RCC 7860 (cell line): ENCODE measurements around the gene EPN1.

Source experiments
- DNase-seq: peaks from one replicate; pipeline ENCODE4 v3.0.0-alpha.2; 2015; ENCODE audit warnings: low spot score
- FAIRE-seq: peaks from 2 replicates; lab custom pipeline; 2012; peaks lifted over from hg19 to GRCh38; lab: Jason Lieb, UNC

The EPN1 gene

GRCh38 chr19:55659822-55660221 is 15.2 kb upstream of the EPN1 start:
- DNase-seq = no peak
- no peak for FAIRE-seq

GRCh38 chr19:55660404-55660803 is 14.6 kb upstream of the EPN1 start:
- FAIRE-seq (no peak), DNase-seq (no peak)

DNA sequence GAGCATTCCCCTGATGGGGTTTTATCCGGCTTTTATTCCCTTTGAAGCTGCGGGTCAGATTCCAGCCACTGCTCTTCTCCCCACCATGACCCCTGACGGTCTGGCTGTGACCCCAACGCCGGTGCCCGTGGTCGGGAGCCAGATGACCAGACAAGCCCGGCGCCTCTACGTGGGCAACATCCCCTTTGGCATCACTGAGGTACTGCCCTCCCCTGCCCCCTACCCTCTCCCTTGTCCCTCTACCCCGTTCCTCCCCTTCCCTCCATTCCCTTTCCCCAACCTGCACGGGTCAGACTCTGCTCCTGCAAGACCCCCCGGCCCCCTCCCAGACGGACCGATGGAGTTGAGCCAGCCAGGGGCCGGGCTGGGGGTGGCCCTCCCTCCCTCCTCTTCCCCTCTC is 14.0 kb upstream of the EPN1 start:
- FAIRE-seq (no peak), DNase-seq (no peak)

DNA sequence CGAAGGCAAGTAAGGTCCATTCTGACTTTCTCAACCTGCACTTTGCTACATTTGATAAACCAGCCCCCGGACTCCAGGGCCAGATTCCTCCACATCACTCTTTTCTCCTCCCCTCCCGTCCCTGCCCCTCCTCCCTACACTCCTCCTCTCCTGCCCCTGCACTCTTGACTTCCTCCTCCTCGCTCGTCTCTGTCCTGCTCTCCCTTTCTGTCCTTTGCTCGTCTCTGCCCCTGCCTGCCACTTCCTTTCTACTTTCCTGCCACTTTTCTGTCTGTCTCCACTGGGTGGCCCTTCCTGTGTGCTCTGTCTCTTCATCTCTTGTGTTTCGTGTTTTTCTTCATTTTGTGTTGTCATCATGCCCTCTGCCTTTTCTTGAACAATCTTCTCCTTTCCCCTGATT is 13.2 kb upstream of the EPN1 start:
- DNase-seq = no peak
- FAIRE-seq = no peak

DNA sequence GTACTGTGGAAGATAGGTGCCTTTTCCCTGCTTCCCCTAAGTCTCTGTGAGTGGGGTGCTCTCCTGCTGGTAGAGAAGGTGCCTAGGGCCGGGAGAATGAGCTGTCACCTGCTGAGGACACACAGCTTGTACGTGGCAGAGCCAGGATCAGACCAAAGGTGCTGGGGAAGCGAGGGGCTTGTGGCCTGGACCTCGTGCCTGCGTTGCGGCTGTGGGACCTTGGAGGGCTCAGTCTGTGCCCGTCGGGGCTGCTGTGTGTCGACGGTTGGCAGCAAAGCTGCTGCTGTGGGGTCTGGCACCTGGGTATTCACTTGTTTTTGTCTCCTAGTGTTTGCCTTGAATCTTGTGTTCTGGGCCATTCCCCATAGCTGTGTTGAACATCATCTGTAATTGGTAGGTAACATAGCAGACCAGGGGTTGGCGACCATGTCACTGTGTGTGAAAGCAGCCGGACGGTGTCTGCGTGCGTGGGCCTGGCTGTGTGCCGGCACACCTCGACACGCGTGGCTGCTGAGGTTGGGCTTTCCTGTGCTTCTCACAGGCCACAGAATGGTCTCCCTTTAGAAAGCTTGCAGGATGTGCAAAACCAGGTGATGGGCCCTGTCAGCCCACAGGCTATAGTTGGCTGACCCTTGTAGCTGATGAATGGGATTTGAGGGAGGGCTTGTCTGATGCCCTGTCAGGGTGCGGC is 11.0 kb upstream of the EPN1 start:
- DNase-seq (no peak), FAIRE-seq (no peak)

GRCh38 chr19:55666343-55667005 is 8.6 kb upstream of the EPN1 start:
- DNase-seq = no peak
- FAIRE-seq = no peak

- DNase-seq = no peak
Observed at GRCh38 chr19:55667006-55667381, 8.0 kb upstream of the EPN1 start.

DNA sequence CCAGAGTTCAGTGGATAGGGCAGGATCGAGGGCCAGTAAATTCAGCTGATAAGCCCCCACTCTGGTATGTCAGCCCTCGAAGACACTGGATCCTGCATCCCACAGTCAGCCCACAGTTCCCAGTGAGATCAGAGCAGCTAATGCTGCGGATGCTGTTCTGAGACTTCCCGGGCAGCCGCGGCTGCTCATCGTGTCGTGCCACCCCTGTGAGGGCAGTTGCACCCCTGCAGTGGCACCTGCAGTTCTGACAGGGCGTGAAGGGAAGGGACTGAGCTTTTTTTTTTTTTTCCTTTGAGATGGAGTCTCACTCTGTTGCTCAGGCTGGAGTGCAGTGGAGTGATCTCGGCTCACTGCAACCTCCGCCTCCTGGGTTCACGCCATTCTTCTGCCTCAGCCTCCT is 7.5 kb upstream of the EPN1 start:
- FAIRE-seq (no peak), DNase-seq (no peak)

More at GRCh38 chr19:55667006-55667381, 8.0 kb upstream of the EPN1 start:
- no peak for FAIRE-seq

- FAIRE-seq (no peak), DNase-seq (no peak)
Observed at GRCh38 chr19:55667958-55668357, 7.1 kb upstream of the EPN1 start.

DNA sequence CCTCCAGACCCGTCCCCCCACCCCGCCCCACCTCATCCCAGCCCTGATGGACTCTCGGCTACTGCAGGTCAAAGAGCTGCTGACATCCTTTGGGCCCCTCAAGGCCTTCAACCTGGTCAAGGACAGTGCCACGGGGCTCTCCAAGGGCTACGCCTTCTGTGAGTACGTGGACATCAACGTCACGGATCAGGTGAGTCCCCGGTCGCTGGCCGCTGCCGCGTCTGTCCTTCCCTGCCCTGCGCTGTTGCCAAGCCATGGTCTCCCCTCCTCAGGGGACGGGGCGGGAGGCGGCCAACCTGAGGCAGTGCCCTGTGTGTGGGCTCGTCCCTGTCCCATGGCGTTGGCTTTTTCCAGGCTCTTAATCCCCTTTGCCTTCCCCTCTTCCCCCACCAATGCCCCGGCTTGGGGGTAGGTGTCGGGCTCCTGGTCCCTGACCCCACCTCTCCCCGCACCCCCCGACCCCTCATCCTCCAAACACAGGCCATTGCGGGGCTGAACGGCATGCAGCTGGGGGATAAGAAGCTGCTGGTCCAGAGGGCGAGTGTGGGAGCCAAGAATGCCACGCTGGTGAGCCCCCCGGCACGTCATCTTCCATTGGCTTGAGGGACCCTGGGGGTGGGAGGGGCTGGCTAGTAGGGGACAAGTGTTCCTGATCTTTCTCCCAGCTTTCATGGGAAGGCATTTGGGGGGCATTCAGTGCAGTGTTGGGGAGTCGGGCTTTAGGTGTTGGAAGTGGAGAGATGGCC is 6.2 kb upstream of the EPN1 start:
- FAIRE-seq (no peak), DNase-seq (no peak)

- no peak for DNase-seq
- no peak for FAIRE-seq
Observed at GRCh38 chr19:55669418-55670279, 5.4 kb upstream of the EPN1 start.

- DNase-seq = no peak
- FAIRE-seq = no peak
Observed at GRCh38 chr19:55670280-55671053, 4.6 kb upstream of the EPN1 start.

DNA sequence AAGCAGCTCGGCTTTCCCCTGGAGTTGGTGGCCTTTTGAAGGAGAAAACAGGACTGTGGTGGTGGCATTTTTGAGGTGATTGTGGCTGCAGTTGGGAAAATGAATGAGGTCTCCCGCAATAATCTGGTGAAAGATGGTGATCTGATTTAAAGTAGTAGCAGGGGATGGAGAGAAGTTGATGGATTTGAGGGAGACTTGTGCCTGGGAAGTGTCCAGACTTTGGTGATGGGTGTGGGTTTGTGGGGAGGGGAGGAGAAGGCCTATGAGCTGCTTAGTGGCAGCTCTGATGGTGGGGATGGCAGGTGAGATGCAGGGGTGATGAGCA is 4.0 kb upstream of the EPN1 start:
- DNase-seq = no peak
- FAIRE-seq = no peak

DNA sequence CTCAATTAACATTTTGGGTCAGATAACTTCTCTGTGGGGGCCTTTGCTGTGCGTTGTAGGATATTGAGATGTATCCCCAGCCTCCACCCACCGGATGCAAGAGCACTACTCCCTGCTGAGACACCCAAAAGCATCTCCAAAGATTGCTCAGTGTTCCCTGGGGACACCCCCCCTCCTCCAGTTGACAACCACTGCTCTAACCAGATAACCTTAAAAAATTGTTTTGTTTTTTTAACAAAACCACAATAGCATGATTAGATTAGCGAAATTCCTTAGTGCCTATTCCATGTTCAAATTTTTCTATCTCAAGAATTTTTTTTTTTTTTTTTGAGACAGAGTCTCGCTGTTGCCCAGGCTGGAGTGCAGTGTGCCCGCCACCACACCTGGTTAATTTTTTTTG is 2.6 kb upstream of the EPN1 start:
- no peak for DNase-seq
- FAIRE-seq = no peak

DNA sequence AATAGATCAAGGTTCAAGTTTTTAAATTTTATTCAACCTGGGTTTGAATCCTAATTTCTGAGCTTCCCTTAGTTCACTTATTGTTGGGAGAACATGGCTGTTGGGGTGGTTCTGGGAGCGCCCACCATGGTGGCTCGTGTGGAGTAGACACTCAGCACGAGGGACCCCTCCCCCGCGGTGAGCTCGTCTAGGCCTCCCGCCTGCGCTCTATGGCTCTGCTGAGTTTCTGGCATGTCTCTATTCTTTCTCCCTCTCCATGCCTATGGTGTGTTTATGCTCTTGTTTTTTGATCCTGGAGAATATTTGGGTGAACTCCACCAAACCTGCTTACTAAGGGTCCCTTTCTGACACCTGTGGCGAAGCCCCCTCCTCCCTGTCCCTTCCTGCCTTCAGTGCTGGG is 1.6 kb upstream of the EPN1 start:
- FAIRE-seq (no peak), DNase-seq (no peak)

DNA sequence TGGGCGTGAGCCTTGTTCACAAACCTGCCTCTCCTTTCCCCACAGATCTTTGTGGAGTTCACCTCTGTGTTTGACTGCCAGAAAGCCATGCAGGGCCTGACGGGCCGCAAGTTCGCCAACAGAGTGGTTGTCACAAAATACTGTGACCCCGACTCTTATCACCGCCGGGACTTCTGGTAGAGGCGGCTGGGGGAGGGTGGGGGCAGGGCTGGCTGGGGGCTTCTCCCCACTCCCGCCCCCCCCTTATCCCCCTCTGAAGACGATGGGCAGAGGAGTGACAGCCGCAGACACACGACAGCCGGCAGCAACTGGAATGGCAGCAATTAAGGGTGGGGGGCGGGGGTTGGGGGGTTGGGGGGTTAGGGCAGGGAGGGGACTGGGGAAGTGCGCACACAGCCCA is 1.1 kb upstream of the EPN1 start:
- FAIRE-seq (no peak), DNase-seq (no peak)

DNA sequence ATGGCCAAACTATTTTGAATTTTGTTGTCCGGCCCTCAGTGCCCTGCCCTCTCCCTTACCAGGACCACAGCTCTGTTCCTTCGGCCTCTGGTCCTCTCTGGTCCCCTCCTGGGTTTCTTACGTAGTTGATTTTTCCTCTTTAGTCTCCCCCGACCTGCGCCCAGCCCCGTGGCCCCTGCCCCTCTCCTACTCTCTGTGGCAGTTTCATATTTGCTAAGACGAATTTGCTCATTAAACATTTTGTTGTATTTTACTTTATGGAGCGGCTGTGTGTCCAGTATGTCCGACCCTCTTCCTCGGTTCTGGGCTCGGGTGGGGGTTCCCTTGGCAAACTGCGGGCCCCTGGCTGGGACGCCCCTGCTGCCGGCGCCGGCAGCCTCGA is 576 bp upstream of the EPN1 start:
- no peak for FAIRE-seq
- DNase-seq = no peak

DNA sequence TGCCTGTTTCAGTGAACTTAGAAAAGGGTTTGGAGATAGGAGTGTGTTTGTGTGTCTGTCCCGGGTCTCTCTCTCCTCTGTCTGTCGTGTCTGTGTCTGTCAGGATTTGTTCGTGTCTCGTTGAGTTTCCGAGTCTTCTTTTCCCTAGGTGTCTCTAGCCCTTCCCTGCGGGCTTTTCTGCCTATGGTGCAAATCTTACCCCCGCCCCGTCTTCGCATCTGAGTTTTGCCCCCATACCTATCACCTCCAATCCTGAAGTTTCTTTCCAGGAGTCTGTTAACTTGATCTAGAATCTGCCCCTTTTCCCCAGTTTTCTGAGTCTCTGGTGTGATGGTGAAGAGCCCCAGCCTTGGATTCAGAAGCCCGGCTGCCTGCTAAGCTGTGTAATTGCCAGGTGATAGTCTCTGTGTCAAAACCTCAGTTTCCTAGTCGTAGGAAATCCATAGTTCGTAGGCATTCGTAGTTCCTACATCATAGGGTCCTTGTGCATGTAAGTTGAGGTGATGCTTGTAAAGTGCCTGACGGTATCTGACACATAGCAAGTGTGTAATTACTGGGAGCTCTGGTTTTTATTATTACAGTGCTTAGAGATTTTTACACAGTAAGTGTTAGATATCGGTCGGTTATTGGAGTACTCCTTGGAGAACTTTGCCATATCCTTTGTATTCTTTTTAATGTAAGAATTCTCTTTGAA is 782 bp downstream of the EPN1 start:
- FAIRE-seq (no peak), DNase-seq (no peak)

GRCh38 chr19:55676383-55676782 is 1.4 kb downstream of the EPN1 start:
- DNase-seq = no peak

GRCh38 chr19:55676889-55677505 is 2.0 kb downstream of the EPN1 start:
- DNase-seq (no peak), FAIRE-seq (no peak)

More at GRCh38 chr19:55676383-55676782, 1.4 kb downstream of the EPN1 start:
- FAIRE-seq = no peak
